CD4-positive, alpha-beta T cell treated with Interleukin-17A for 1 hour (primary cell): Measurements from ENCODE around the gene MGRN1.

Experiments used
- DNase-seq: peaks from one replicate; pipeline ENCODE4 v3.0.0-alpha.2; 2020

MGRN1 gene

GRCh38 chr16:4625560-4626159, 1.0 kb downstream of the MGRN1 start:
- no peak for DNase-seq

DNA sequence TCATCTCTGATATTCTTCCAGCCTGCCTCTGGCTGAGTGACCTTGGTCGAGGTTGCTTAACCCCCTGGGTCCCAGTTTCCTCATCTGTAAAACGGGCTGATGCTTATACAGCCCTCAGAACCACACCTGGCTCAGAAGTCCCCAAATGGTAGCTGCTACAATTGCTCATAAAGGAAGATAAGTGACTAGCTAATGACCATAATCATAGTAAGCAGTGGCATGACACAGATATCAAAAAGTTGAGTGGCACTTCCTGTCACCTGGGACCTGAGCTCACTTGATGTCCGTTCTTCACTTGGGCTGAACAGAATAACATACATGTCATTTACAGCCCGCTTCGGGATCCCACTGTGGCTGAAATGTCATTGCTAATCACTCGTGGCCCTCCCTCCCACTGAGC, 1.8 kb downstream of the MGRN1 start:
- DNase-seq = no peak

GRCh38 chr16:4628283-4628682, 3.7 kb downstream of the MGRN1 start:
- DNase-seq = no peak

DNA sequence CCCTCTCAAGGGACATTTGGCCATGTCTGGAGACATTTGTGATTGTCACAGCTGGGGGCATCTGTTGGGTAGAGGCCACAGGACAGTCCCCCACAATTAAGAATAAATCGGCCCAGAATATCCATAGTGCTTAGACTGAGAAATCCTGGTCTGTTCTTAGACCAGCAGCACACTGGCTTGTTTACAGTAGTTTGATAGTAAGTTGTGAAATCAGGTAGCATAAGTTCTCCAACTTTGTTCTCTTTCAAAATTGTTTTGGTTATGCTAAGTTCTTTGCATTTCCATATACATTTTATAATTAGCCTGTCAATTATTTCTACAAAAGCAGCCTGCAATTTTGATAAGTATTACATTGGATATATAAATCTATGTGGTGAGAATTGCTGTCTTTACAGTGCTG, 6.8 kb downstream of the MGRN1 start:
- no peak for DNase-seq

GRCh38 chr16:4633910-4634635, 9.4 kb downstream of the MGRN1 start:
- no peak for DNase-seq

DNA sequence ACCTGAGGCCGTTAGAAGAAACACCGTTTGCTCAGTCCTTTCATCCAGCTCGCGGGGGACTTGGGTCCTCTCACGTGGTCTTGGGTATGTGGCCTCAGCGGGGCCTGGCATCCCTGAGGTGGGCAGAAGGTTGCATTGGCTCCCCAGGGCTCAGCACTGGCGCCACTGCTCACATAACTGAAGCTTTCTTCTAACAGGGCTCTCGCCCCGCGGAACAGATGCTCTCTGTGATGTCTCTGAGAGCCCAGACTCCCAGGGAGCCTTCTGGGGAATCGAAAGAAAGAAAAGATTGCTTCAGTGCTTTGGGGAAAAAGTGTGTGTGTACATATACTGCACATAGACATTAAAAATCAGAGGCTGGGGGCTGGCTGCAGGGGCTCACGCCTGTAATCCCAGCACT, 10.1 kb downstream of the MGRN1 start:
- DNase-seq = no peak

DNA sequence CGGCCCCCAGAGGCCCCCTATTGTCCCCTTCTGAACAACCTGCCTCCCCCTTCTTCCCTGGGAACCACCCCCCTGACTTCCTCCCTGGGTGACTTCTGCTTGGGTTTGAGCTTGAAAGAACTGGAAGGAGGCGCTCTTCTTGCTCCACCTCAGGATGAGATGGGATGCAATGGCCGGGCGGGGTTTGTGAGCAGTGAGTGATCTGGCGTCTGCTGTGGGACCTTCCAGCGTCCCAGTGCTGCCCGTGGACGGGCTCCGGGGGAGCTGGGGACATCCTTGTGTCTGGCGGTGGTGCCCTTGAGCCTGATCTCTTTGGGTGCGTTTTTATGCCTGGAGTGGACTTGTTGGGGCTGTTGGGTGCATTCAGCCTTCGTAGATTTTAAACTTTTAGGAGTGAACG, 11.6 kb downstream of the MGRN1 start:
- DNase-seq = no peak

DNA sequence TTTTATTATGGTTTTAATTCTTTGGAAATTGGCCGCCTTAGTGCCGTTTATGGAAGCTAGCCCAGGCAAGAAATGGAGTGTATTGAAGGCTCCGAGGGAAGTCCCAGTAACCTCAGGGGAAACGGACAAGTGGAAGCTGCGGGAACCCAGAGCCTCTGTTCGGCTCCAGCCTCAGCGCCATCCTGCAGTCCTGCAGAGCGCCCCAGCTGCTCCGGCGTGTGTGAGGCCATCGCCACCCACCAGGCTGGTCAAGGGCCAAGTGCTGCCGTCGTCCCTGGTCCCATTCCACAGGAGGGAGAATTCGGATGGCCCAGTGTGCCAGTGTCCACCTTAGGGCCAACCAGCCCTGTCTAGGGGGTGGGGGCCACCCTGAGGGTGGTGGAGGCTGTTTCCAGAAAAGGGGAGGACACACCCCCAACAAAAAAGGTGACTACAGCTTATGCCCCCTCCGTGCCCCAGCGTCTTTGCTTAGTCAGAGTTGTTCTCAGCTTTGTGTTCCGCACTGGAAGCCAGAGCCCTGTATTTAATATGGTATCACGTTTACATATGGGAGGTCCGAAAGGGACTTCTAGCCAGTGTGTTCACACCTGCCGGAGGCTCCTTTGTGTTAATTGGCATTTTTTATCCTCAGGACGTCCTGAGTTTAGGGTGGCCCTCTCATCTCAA, 13.0 kb downstream of the MGRN1 start:
- no peak for DNase-seq

GRCh38 chr16:4639899-4640509, 15.4 kb downstream of the MGRN1 start:
- DNase-seq = no peak

GRCh38 chr16:4640572-4641305, 16.1 kb downstream of the MGRN1 start:
- DNase-seq = no peak

DNA sequence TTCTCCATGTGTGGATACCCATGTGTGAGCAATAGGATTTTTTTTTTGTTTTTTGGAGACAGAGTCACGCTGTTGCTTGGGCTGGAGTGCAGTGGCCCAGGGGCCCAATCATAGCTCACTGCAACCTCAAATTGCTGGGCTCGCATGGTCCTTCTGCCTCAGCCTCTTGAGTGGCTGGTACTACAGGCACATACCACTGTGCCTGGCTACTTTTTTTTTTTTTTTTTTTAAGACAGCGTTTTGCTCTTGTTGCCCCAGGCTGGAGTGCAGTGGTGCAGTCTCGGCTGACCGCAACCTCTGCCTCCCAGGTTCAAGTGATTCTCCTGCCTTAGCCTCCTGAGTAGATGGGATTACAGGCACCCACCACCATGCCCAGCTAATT, 16.7 kb downstream of the MGRN1 start:
- DNase-seq = no peak

GRCh38 chr16:4641895-4642294, 17.3 kb downstream of the MGRN1 start:
- no peak for DNase-seq

DNA sequence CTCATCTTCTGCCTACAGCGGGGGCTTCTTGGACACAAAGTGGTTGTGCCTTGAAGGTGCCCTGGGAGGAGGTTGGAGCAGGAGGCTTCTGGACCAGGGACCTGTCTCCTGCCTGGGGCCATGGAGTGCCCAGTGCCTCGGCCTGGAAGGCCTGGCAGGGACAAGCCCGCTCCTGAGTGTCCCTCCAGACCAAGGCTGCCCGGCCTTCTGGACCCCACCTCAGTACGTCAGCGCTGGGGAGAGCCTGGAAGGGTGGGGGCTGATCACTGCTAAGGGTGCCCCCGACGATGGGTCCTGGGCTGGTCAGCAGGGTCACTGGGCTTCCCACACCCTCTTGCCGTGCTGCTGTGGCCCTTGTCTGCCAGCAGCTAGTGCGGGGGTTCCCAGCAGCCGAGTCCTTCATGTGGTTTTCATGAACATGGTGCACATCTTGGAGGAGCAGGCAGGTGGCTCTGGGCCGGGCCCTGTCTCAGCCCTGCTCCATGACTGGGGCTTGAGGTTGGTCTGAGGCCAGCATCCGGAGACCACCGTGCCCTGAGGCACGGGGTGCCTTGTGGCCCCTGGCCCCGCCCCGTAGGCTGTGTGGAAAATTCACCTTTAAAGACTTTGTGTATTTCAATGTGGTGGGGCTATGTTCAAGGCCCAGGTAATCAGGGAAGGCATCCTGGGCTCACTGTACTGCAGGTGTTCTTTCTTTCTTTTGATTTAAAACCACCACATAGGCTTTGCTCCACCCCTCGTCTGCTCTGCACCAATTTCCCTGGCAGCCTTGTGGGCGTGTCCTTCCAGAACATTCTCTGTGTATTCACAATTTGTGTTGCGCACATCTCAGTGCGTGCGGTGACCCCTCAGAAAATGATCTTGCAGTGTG, 22.4 kb downstream of the MGRN1 start:
- DNase-seq = no peak

- DNase-seq = no peak
Observed at GRCh38 chr16:4647644-4647980, 23.0 kb downstream of the MGRN1 start.

GRCh38 chr16:4648917-4649316, 24.3 kb downstream of the MGRN1 start:
- DNase-seq = no peak

DNA sequence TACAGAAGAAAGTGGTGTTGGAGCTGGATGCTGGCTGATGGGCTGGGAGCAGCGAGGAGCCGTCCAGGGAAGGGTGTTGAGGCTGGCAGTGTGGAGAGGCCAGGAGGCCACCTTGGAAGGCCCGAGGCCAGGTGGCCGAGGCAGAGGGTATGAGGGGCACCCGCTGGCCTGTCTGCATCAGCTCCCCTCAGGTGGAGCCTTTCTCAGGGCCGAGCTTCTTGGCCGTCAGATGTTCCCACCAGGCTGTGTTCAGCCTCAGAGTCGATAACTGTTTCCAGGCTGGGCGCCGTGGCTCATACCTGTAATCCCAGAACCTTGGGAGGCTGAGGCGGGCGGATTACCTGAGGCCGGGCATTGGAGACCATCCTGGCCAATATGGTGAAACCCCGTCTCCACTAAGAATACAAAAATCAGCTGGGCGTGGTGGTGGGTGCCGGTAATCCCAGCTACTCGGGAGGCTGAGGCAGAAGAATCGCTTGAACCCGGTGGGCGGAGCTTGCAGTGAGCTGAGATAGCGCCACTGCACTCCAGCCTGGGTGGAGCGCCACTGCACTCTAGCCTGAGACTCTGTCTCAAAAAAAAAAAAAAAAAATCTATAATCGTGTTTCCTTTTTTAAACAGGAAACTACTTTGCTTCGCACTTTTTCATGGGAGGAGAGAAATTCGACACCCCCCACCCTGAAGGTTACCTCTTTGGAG, 25.3 kb downstream of the MGRN1 start:
- no peak for DNase-seq

- DNase-seq = peak; percentile 82
Observed at GRCh38 chr16:4650443-4651074, 25.9 kb downstream of the MGRN1 start.

GRCh38 chr16:4651827-4652226, 27.2 kb downstream of the MGRN1 start:
- DNase-seq = no peak

DNA sequence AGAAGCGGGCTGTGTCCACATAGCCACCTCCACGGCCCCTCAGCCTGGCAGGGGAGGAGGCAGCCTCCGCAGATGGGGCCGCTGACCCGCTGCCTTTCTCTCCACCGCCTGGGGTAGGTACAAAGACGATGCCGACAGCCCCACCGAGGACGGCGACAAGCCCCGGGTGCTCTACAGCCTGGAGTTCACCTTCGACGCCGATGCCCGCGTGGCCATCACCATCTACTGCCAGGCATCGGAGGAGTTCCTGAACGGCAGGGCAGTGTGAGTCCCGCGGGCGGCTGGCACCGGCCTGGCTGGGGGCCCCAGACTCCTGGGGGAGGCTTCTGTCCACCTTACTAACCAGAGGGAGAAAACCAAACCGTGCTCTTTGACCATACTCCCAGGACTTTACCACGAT, 27.9 kb downstream of the MGRN1 start:
- no peak for DNase-seq

GRCh38 chr16:4654011-4654963, 29.7 kb downstream of the MGRN1 start:
- no peak for DNase-seq
